Mesothelial cell of epicardium (in vitro differentiated cells): ENCODE results near the gene EXD2. TPM values are rescaled to one million over a fixed set of nuclear protein-coding genes. Genes with fewer than 3 reads are reported as not detected.

ENCODE experiments used
- DNase-seq, 2 experiments: peaks; one replicate each; pipeline ENCODE4 v3.0.0; 2021; ENCODE audit warnings: low spot score in 2 of 2; ENCODE audit not compliant: unreplicated experiment in 2 of 2
- H3K27ac Mint-ChIP-seq: 2 replicates; pipeline ENCODE4 v1.8.0; 2021; ENCODE audit warnings: mixed read lengths
- H3K27me3 Mint-ChIP-seq: 2 replicates; pipeline ENCODE4 v1.8.0; 2021; ENCODE audit warnings: low read depth, mixed read lengths
- H3K36me3 Mint-ChIP-seq: 2 replicates; pipeline ENCODE4 v1.8.0; 2021; ENCODE audit warnings: mixed read lengths
- H3K4me1 Mint-ChIP-seq: 2 replicates; pipeline ENCODE4 v1.8.0; 2021; ENCODE audit warnings: mixed read lengths
- H3K4me3 Mint-ChIP-seq: 2 replicates; pipeline ENCODE4 v1.8.0; 2021; ENCODE audit warnings: mild to moderate bottlenecking, moderate library complexity, mixed read lengths
- H3K9me3 Mint-ChIP-seq: 2 replicates; pipeline ENCODE4 v1.8.0; 2021; ENCODE audit warnings: mixed read lengths
- CTCF ChIP-seq: fragments of 200-600 bp; sonication (generic); IDR thresholded peaks from one replicate; pipeline ENCODE4 v1.5.0; 2021; ENCODE audit warnings: antibody characterized with exemption; ENCODE audit not compliant: unreplicated experiment
- total RNA-seq: library from RNA; stranded (reverse); gene quantifications from 3 replicates; pipeline ENCODE4 v1.2.1, GENCODE V29; 2021

EXD2 gene
- total RNA-seq, 1 donor from 2014 or later = 30.6 TPM

DNA sequence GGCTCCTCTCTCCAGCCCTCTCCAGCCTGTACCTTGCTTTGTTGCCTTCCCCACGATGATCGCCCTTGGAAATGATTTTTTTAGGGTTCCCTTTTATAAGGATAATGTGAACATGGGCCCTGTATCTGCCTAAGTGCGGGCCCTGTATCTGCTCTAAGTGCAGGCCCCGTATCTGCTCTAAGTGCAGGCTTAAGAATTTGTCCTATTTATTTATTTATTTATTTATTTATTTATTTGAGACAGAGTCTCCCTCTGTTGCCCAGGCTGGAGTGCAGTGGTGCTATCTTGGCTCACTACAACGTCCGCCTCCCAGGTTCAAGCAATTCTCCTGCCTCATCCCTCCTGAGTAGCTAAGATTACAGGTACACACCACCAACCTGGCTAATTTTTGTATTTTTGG lies 91.2 kb downstream of the EXD2 start:
- H3K4me3 Mint-ChIP-seq = no peak overlapping the region
- H3K9me3 Mint-ChIP-seq = peaks cover 3% of the 10 kb centered on the region
- TF ChIP-seq CTCF = no peak

DNA sequence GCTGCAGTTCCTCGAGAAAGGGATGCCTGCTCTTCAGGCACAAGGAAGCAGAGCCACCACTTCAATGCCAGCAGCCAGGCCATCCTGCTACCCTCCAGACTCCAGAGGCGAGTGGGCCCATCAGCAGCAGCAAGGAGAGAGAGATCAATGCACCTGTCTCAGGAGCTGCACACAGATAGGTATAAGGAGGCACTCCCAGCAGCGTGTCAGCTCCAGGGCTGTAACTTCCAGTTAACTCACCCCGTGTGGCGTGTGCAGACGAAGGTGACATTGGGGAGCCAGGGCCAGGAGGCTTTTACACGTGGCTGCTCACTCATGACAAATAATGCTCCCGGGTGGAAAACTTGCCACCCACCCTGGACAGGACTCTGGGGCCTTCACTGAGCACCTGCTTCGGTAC lies 92.9 kb downstream of the EXD2 start:
- no peak for TF ChIP-seq CTCF
- H3K27ac Mint-ChIP-seq = no peak overlapping the region
- peaks cover 3% of the 10 kb centered on the region for H3K27me3 Mint-ChIP-seq
- no peaks in the 10 kb centered on the region for H3K9me3 Mint-ChIP-seq
- no peak for DNase-seq
- no peak overlapping the region for H3K4me3 Mint-ChIP-seq
- H3K4me1 Mint-ChIP-seq = no peaks in the 10 kb centered on the region
- H3K36me3 Mint-ChIP-seq = no peaks in the 10 kb centered on the region

More for the DNA sequence above, 91.2 kb downstream of the EXD2 start:
- Mint-ChIP-seq H3K4me1 (no peaks in the 10 kb centered on the region), H3K27ac (no peak overlapping the region), H3K27me3 (peaks cover 3% of the 10 kb centered on the region), H3K36me3 (no peaks in the 10 kb centered on the region)
- no peak for DNase-seq

DNA sequence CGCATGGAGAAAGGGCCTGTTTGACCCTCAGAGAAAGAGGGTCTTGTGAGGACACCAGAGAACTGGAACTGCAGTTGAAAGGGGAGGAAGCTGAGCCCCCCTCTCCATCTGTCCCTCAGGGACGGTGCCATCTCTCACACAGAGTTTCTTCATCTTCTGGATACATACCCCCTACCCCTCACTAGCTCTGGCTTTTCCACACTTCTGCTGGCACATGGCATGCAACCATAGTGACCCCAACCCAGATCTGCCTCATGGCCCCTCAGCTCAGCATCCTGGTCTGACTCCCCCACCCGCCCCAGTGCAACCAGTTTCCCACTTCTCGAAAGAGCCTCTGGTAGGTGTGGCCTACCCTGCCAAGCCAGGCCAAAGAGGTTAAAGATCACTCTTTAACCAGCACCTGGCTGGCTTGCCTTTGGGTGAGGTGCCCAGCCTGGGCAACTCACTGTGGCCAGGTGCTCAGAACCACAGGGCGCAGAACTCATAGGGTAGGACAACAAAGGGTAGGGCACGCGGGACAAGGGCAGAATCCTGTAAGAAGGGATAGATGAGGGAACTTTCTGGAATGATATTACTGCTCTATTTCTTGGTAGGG lies 94.5 kb downstream of the EXD2 start:
- Mint-ChIP-seq H3K4me1 (no peaks in the 10 kb centered on the region), H3K36me3 (no peaks in the 10 kb centered on the region), H3K4me3 (no peak overlapping the region), H3K27ac (no peak overlapping the region), H3K9me3 (no peaks in the 10 kb centered on the region), H3K27me3 (peaks cover 3% of the 10 kb centered on the region)
- no peak for DNase-seq
- TF ChIP-seq CTCF = no peak

- Mint-ChIP-seq H3K27me3 (no peaks in the 10 kb centered on the region), H3K36me3 (no peaks in the 10 kb centered on the region), H3K4me1 (no peaks in the 10 kb centered on the region), H3K27ac (no peak overlapping the region), H3K9me3 (no peaks in the 10 kb centered on the region), H3K4me3 (no peak overlapping the region)
- DNase-seq = no peak
- no peak for TF ChIP-seq CTCF
Measured at GRCh38 chr14:69287098-69288010, 96.1 kb downstream of the EXD2 start.

DNA sequence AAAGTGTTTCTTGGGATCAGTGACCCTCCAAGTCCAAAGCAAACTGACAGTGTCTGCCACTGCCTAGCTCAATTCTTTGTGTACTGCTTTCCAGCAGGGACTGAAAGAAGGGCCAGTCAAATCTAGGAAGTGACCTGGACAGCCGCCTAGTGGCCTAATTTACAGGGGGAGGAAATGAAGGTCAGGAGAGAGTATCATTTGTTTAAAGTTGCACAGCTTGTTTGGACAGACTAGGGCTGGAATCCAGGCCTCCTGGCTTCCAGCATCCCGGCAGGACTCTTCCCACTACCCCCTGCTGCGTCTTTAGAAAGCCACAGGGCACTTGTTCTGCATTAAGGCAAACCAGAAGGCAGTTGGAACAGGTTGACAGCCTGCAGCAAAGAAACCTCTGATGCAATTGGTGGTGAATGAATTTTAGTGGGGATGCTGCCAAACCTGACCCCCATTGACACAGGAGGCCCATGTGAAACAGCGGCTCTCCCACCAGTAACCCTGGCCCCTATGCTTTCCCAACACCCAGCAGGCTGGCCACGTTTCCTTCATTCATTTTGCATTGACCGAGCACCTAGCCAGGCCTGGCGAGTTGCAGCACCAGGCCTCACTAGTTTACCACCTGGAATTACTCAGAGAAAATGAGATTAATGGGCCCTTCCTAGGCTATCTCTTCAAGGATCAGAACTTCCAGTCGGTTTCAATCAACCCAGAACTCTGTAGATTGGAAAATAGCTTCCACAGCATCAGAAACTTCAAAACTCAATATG lies 96.9 kb downstream of the EXD2 start:
- Mint-ChIP-seq H3K9me3 (no peaks in the 10 kb centered on the region), H3K4me3 (no peak overlapping the region), H3K36me3 (no peaks in the 10 kb centered on the region), H3K27ac (no peak overlapping the region), H3K4me1 (no peaks in the 10 kb centered on the region), H3K27me3 (no peaks in the 10 kb centered on the region)
- no peak for DNase-seq
- TF ChIP-seq CTCF = no peak
